Ovary (tissue), 9 donors: ENCODE measurements around the gene PRDM16. TPM values are rescaled to one million over a fixed set of nuclear protein-coding genes. Genes with fewer than 3 reads are reported as not detected.

ENCODE experiments used
- DNase-seq, 5 donors: peaks; one replicate each; pipeline ENCODE4 v3.0.0-alpha.2; 2019 to 2020
- H3K27ac ChIP-seq, 2 donors: fragments of 200-600 bp; one replicate each; pipeline versions ENCODE4 v1.5.1 to v1.8.0; 2019 to 2022
- H3K27me3 ChIP-seq: fragments of 200-600 bp; one replicate; pipeline ENCODE4 v1.8.0; 2022
- H3K36me3 ChIP-seq: fragments of 200-600 bp; sonication (generic); one replicate; pipeline ENCODE4 v1.5.1; 2019
- H3K4me1 ChIP-seq: one replicate; pipeline ENCODE4 v1.8.1; 2013; ENCODE audit warnings: mild to moderate bottlenecking, moderate library complexity; ENCODE audit not compliant: insufficient read depth
- H3K4me3 ChIP-seq: fragments of 200-600 bp; sonication (generic); one replicate; pipeline ENCODE4 v1.5.1; 2017
- H3K9me3 ChIP-seq, 2 donors: fragments of 200-600 bp in 1 of 2; sonication (generic) in 1 of 2; one replicate each; pipeline versions ENCODE4 v1.5.1 to v1.8.1; 2013 to 2019; ENCODE audit warnings: mild to moderate bottlenecking in 1 of 2, moderate library complexity in 1 of 2
- EP300 ChIP-seq: sonication (generic); formaldehyde crosslinking; IDR thresholded peaks from one replicate; pipeline ENCODE4 v1.6.1; 2017; ENCODE audit warnings: antibody characterized with exemption
- POLR2A ChIP-seq: fragments of 450-650 bp; IDR thresholded peaks from one replicate; pipeline ENCODE4 v1.6.1; 2017; ENCODE audit warnings: antibody characterized with exemption, mild to moderate bottlenecking, moderate library complexity
- WGBS, 3 donors: extraction: QIAGEN DNeasy Blood & Tissue Kit in 1 of 3; methylation state at CpG; one replicate each; pipeline versions ENCODE4 v1.1.5 to v1.1.7; 2013 to 2017; 5-methylcytosine and 5-hydroxymethylcytosine counted together
- intact Hi-C, 4 donors: fragments of 100-400 bp; cut with DNase I; formaldehyde crosslinking; loops; one replicate each; pipeline versions ENCODE4 v1.11.0 to v1.15.1; 2022 to 2023
- polyA plus RNA-seq, 2 donors: library from polyadenylated mRNA; stranded (reverse); fragments of 200-250 nt in 1 of 2; fragments of 350-450 nt in 1 of 2; fragmentation: Illumina TruSeq in 1 of 2; extraction: RNeasy Lipid Tissue Mini Kit (QIAGEN cat#74804) in 1 of 2; gene quantifications; one replicate each; pipeline ENCODE4 v1.2.3, GENCODE V29; 2013 to 2014
- total RNA-seq, 7 donors: library from RNA; depleted of rRNA in 2 of 7; stranded (reverse); fragments of >200 nt in 2 of 7; fragmentation: NEBNext Ultra II Directional in 3 of 7; extraction: Animal tissue kit (Norgen Biotek cat#: 25700) in 3 of 7; gene quantifications; one replicate each; pipeline versions ENCODE4 v1.1.0 to v1.2.4, GENCODE V29; 2016 to 2023
- TF ChIP-seq, protein P1 (sequence below), 3 donors: fragments of 450-650 bp in 2 of 3; fragments of 200-600 bp in 1 of 3; IDR thresholded peaks; one replicate each; pipeline versions ENCODE4 v1.5.1 to v1.8.0; 2016 to 2022; ENCODE audit warnings: antibody characterized with exemption in 3 of 3, mild to moderate bottlenecking in 1 of 3
- donor health status: DM: no; HTN: no; CAD: no; lungs with moderate emphysema.
- donor health status: DM: no; HTN: no; CAD: no.
- donor health status: Bipolar disorder and iron deficiency.
- donor health status: DM: yes; HTN: yes; CAD: no.
- donor health status: DM: no; HTN: no; CAD: no.
- donor health status: DM: yes; HTN: yes; CAD: no.

The PRDM16 gene
- total and polyA plus RNA-seq, 9 donors: 1.1 to 17.3 (median 3.9) TPM

GRCh38 chr1:3304246-3304645 lies 235.2 kb downstream of the PRDM16 start:
- Histone ChIP-seq H3K4me3 (no peak overlapping the region), H3K27ac (no peak overlapping the region), H3K9me3 (no peaks in the 10 kb centered on the region), H3K4me1 (no peaks in the 10 kb centered on the region), H3K36me3 (no peaks in the 10 kb centered on the region), H3K27me3 (no peaks in the 10 kb centered on the region)
- intact Hi-C loops: no loop called here
- TF ChIP-seq, protein P1, sequence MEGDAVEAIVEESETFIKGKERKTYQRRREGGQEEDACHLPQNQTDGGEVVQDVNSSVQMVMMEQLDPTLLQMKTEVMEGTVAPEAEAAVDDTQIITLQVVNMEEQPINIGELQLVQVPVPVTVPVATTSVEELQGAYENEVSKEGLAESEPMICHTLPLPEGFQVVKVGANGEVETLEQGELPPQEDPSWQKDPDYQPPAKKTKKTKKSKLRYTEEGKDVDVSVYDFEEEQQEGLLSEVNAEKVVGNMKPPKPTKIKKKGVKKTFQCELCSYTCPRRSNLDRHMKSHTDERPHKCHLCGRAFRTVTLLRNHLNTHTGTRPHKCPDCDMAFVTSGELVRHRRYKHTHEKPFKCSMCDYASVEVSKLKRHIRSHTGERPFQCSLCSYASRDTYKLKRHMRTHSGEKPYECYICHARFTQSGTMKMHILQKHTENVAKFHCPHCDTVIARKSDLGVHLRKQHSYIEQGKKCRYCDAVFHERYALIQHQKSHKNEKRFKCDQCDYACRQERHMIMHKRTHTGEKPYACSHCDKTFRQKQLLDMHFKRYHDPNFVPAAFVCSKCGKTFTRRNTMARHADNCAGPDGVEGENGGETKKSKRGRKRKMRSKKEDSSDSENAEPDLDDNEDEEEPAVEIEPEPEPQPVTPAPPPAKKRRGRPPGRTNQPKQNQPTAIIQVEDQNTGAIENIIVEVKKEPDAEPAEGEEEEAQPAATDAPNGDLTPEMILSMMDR (IDR thresholded peaks at IDR 0.05): no peak
- no peak for TF ChIP-seq EP300
- TF ChIP-seq POLR2A: no peak
- DNase-seq: no peak
- WGBS, 3 donors: 69 to 77% (median 70%) methylated on average over 10 to 11 of the region's 11 CpGs

DNA sequence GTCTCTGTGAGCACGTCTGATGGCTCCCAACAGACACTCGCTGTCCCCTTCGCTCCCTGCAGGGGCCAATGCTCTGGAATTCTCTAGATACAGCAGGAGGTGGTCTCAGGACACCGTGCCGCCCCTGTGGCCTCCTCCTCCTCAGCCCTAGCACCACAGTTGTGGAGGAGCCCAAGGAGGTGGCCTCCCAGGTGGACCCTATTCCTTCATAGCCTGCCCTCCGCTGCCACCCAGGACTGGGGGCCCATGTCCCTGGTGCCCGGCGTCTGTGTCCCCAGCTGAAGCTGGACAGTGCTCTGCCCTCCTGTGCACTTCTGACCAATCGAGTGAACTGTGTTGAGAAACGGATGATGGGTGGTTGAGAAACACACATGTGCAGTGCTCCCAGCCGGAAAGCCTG lies 235.7 kb downstream of the PRDM16 start:
- DNase-seq: no peak
- Histone ChIP-seq H3K4me1 (no peaks in the 10 kb centered on the region), H3K36me3 (no peaks in the 10 kb centered on the region), H3K9me3 (no peaks in the 10 kb centered on the region), H3K4me3 (no peak overlapping the region), H3K27me3 (no peaks in the 10 kb centered on the region), H3K27ac (no peak overlapping the region)
- intact Hi-C loops: no loop called here
- 85 to 93% (median 88%) methylated on average over 11 of the region's 11 CpGs for WGBS, 3 donors
- no peak for TF ChIP-seq POLR2A
- TF ChIP-seq EP300: no peak
- TF ChIP-seq, protein P1 (IDR thresholded peaks at IDR 0.05): no peak

GRCh38 chr1:3305156-3305555 lies 236.2 kb downstream of the PRDM16 start:
- H3K4me1 ChIP-seq: no peaks in the 10 kb centered on the region

GRCh38 chr1:3306583-3307291 lies 237.7 kb downstream of the PRDM16 start:
- H3K4me3 ChIP-seq: no peak overlapping the region
- DNase-seq: no peak
- 64 to 83% (median 77%) methylated on average over 10 of the region's 10 CpGs for WGBS, 3 donors
- intact Hi-C loops: no loop called here
- no peaks in the 10 kb centered on the region for H3K4me1 ChIP-seq
- no peaks in the 10 kb centered on the region for H3K9me3 ChIP-seq
- H3K27ac ChIP-seq: no peak overlapping the region
- H3K36me3 ChIP-seq: no peaks in the 10 kb centered on the region
- H3K27me3 ChIP-seq: no peaks in the 10 kb centered on the region
- TF ChIP-seq EP300 (no peak), POLR2A (no peak)
- TF ChIP-seq, protein P1 (IDR thresholded peaks at IDR 0.05): no peak

More at GRCh38 chr1:3305156-3305555, 236.2 kb downstream of the PRDM16 start:
- DNase-seq: no peak
- intact Hi-C loops: no loop called here
- Histone ChIP-seq H3K27me3 (no peaks in the 10 kb centered on the region), H3K9me3 (no peaks in the 10 kb centered on the region), H3K36me3 (no peaks in the 10 kb centered on the region), H3K4me3 (no peak overlapping the region), H3K27ac (no peak overlapping the region)
- no peak for TF ChIP-seq POLR2A
- TF ChIP-seq, protein P1 (IDR thresholded peaks at IDR 0.05): no peak
- no peak for TF ChIP-seq EP300
- 85 to 89% (median 88%) methylated on average over 12 to 13 of the region's 13 CpGs for WGBS, 3 donors
